Measurements from ENCODE around the gene NRM. TPM values are rescaled to one million over a fixed set of nuclear protein-coding genes. Genes with fewer than 3 reads are reported as not detected.
A peak's percentile ranks its signal among the peaks of the same experiment; 100 is the strongest.

Gene NRM
- total and polyA plus RNA-seq, 2 of the 13 experiments (the other 11 are each of a cell fraction or from before 2014, with no cell fraction given) = 12.5 to 16.0 TPM

GRCh38 chr6:30646450-30647241 lies 44.1 kb downstream of the NRM start, which contains the start of gene C6orf136 (continued):
- TF ChIP-seq SNAPC4 (CRISPR knock-in tag; IDR thresholded peaks at IDR 0.05) (no peak; the same call in 1 of the 2 replicates), ZNF670 (CRISPR knock-in tag; IDR thresholded peaks at IDR 0.05; ENCODE audit: borderline replicate concordance) (no peak), ZNF674 (CRISPR knock-in tag; IDR thresholded peaks at IDR 0.05; ENCODE audit: low read depth) (no peak), ZBTB14 (CRISPR knock-in tag; IDR thresholded peaks at IDR 0.05) (no peak), ZNF510 (CRISPR knock-in tag; IDR thresholded peaks at IDR 0.05; ENCODE audit: low read depth) (no peak), ZNF12 (CRISPR knock-in tag; IDR thresholded peaks at IDR 0.05) (no peak), ZNF501 (CRISPR knock-in tag; IDR thresholded peaks at IDR 0.05) (no peak), ZNF598 (CRISPR knock-in tag; IDR thresholded peaks at IDR 0.05; ENCODE audit: borderline replicate concordance) (no peak), MIER3 (CRISPR knock-in tag; IDR thresholded peaks at IDR 0.05; ENCODE audit: borderline replicate concordance) (no peak), TEAD2 (CRISPR knock-in tag; IDR thresholded peaks at IDR 0.05) (no peak), IRF2 (CRISPR knock-in tag; IDR thresholded peaks at IDR 0.05) (no peak), ZNF839 (CRISPR knock-in tag; IDR thresholded peaks at IDR 0.05; ENCODE audit: borderline replicate concordance) (no peak), ZNF468 (CRISPR knock-in tag; IDR thresholded peaks at IDR 0.05) (no peak)
- TF ChIP-seq, protein P1, sequence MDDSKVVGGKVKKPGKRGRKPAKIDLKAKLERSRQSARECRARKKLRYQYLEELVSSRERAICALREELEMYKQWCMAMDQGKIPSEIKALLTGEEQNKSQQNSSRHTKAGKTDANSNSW (CRISPR knock-in tag; IDR thresholded peaks at IDR 0.05; ENCODE audit: borderline replicate concordance) = 0 out of 2 replicates have a peak, but pooled peaks have one; percentile 58
- TF ChIP-seq, protein P2, sequence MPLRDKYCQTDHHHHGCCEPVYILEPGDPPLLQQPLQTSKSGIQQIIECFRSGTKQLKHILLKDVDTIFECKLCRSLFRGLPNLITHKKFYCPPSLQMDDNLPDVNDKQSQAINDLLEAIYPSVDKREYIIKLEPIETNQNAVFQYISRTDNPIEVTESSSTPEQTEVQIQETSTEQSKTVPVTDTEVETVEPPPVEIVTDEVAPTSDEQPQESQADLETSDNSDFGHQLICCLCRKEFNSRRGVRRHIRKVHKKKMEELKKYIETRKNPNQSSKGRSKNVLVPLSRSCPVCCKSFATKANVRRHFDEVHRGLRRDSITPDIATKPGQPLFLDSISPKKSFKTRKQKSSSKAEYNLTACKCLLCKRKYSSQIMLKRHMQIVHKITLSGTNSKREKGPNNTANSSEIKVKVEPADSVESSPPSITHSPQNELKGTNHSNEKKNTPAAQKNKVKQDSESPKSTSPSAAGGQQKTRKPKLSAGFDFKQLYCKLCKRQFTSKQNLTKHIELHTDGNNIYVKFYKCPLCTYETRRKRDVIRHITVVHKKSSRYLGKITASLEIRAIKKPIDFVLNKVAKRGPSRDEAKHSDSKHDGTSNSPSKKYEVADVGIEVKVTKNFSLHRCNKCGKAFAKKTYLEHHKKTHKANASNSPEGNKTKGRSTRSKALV (CRISPR knock-in tag; IDR thresholded peaks at IDR 0.05) = no peak
- TF ChIP-seq, protein P3, sequence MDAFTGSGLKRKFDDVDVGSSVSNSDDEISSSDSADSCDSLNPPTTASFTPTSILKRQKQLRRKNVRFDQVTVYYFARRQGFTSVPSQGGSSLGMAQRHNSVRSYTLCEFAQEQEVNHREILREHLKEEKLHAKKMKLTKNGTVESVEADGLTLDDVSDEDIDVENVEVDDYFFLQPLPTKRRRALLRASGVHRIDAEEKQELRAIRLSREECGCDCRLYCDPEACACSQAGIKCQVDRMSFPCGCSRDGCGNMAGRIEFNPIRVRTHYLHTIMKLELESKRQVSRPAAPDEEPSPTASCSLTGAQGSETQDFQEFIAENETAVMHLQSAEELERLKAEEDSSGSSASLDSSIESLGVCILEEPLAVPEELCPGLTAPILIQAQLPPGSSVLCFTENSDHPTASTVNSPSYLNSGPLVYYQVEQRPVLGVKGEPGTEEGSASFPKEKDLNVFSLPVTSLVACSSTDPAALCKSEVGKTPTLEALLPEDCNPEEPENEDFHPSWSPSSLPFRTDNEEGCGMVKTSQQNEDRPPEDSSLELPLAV (CRISPR knock-in tag; conservative IDR thresholded peaks at IDR 0.05; ENCODE audit: low read depth) = no peak
- TF ChIP-seq, protein P4, sequence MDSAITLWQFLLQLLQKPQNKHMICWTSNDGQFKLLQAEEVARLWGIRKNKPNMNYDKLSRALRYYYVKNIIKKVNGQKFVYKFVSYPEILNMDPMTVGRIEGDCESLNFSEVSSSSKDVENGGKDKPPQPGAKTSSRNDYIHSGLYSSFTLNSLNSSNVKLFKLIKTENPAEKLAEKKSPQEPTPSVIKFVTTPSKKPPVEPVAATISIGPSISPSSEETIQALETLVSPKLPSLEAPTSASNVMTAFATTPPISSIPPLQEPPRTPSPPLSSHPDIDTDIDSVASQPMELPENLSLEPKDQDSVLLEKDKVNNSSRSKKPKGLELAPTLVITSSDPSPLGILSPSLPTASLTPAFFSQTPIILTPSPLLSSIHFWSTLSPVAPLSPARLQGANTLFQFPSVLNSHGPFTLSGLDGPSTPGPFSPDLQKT (CRISPR knock-in tag; IDR thresholded peaks at IDR 0.05; ENCODE audit: borderline replicate concordance) = no peak

All from HepG2 (cell line).